Renal cortex interstitium (tissue), 15 donors: ENCODE results near the gene GOLGA6B. TPM values are rescaled to one million over a fixed set of nuclear protein-coding genes. Genes with fewer than 3 reads are reported as not detected.
A peak's percentile ranks its signal among the peaks of the same experiment; 100 is the strongest.
"Not testable (repeated sequence)": the region's sequence is repeated elsewhere in the genome, so short reads cannot be mapped to it uniquely, and the experiment has no call there.

ENCODE experiments used
- DNase-seq, 11 donors: peaks; one replicate each; pipeline ENCODE4 v3.0.0-alpha.2; 2013; ENCODE audit warnings: low read depth in 9 of 11, low spot score in 4 of 11; ENCODE audit errors: extremely low read depth in 1 of 11
- long read RNA-seq, 16 experiments: transcript quantifications; one replicate each; lab custom pipeline, GENCODE V29; 2026
- polyA plus RNA-seq, 3 donors: library from polyadenylated mRNA; unstranded; fragments of 120-200 nt; gene quantifications; one replicate each; pipeline ENCODE4 v1.2.1, GENCODE V29; 2013; ENCODE audit not compliant: insufficient read length in 3 of 3

GOLGA6B gene, protein sequence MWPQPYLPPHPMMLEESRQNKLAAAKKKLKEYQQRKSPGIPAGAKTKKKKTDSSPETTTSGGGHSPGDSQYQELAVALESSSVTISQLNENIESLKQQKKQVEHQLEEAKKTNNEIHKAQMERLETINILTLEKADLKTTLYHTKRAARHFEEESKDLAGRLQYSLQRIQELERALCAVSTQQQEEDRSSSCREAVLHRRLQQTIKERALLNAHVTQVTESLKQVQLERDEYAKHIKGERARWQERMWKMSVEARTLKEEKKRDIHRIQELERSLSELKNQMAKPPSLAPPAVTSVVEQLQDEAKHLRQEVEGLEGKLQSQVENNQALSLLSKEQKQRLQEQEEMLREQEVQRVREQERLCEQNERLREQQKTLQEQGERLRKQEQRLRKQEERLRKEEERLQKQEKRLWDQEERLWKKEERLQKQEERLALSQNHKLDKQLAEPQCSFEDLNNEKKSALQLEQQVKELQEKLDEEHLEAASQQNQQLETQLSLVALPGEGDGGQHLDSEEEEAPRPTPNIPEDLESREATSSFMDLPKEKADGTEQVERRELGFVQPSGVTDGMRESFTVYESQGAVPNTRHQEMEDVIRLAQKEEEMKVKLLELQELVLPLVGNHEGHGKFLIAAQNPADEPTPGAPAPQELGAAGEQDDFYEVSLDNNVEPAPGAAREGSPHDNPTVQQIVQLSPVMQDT
- polyA plus RNA-seq, result under 1 TPM; 0.09 to 0.23 (median 0.10) TPM
- long read RNA-seq, donor 1, result 0 reads
- long read RNA-seq, donor 2, result 0 reads
- long read RNA-seq, donor 3, result 0 reads
- long read RNA-seq, donor 4, result 0 reads
- long read RNA-seq, donor 5, result 0 reads
- long read RNA-seq, donor 6, result 0 reads
- long read RNA-seq, donor 7, result 0 reads
- long read RNA-seq, donor 8, result 0 reads
- long read RNA-seq, donor 9, result 0 reads
- long read RNA-seq, donor 10, result 0 reads
- long read RNA-seq, donor 11, result 0 reads
- long read RNA-seq, donor 12, result 0 reads
- long read RNA-seq, donor 13, result 0 reads
- long read RNA-seq, donor 14, result 0 reads
- long read RNA-seq, donor 15, result 0 reads
- long read RNA-seq, donor 16, result 0 reads

DNA sequence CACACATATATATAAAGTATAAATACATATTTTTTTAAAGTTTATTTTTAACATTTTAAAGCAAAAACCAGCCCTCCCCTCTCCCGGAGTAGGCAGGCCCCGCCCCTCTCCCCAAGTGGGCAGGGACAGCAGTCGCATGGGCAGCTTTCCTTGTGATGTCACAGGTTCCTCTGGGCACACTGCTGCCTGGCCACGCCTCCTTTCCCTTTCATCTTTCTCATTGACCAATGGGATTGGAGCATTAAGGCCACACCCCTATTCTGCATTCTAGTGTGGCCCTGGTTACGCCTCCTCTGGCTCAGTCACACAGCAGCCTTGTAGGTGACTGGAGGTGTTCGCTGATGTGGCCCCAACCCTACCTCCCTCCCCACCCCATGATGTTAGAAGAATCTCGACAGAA lies at the start of gene GOLGA6B:
Gene GOLGA6B (plus strand): TSS at position 301 of the 400 bp plus-strand sequence. CDS start 41 bp downstream, at position 342.
- DNase-seq, result not testable (repeated sequence)

DNA sequence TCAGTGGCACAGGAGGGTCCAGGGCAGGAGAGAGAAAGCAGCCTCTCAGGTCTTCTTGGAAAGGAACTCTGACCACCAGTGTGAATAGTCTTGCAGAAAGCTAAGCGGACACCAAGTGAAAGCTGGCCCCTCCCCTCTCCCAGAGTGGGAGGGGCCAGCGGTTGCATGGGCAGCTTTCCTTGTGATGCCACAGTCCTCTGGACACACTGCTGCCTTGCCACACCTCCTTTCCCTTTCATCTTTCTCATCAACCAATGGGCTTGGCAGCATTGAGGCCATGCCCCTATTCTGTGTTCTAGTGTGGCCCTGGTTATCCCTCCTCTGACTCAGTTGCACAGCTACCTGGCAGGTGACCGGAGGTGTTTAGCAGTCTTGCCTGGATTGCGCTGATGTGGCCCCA lies 49.7 kb upstream of the GOLGA6B start:
- DNase-seq, result no peak

DNA sequence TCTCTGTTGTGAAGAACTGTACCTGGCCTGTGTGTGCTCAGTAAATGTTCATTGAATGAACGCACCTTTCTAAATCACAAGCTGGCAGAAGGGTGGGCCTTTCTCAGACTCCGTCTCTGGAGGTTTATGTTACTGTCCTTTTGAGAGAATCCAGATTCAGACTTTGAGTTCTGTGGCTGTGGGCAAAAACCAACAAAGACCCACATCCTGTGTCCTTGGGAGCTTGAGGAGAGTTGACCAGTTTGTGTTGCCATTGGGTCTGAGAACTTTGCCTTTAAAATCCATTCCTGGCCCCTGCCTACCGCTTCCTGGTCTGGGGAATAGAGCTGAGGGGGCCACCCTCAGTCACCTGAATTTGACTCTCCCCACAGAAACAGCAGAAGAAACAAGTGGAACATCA lies 46.4 kb upstream of the GOLGA6B start:
- DNase-seq, result not testable (repeated sequence)

DNA sequence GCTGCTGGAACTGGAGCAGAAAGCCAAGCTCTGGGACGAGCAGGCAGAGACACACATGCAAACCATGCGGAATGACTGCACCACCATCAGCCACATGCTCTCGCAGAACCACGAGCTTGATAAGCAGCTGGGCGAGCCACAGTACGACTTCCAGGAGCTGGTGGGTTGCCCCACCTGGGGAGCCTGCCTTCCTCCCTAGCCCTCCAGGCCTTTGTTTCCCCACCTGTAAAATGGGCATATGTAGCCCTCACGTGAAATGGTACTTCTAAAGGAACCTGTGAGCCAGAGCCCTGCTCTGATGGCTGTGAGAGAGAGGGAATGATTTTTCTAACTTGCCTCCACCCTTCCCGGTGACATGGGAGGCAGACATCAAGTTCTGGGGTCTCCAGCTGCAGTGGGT lies 44.6 kb upstream of the GOLGA6B start:
- no peak for DNase-seq

DNA sequence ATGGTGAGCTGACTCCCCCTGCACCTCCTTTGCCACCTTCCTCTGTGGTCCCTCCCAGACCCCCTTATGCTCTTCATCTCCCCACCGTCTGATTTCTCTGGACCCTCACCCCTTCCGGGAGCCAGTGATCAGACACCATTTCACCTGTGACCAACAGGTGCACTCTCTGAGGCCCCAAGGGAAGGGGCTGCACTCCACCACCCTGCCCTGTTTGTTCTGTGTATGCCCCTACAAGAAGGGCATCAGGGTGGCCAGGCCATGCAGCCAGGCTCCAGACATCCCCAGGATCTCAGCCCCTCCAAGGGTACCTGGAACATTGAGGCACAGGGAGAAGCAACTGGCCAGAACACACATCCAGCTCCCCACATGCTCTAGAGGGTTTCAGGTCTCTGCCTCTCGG lies 42.2 kb upstream of the GOLGA6B start:
- DNase-seq, result not testable (repeated sequence)

DNA sequence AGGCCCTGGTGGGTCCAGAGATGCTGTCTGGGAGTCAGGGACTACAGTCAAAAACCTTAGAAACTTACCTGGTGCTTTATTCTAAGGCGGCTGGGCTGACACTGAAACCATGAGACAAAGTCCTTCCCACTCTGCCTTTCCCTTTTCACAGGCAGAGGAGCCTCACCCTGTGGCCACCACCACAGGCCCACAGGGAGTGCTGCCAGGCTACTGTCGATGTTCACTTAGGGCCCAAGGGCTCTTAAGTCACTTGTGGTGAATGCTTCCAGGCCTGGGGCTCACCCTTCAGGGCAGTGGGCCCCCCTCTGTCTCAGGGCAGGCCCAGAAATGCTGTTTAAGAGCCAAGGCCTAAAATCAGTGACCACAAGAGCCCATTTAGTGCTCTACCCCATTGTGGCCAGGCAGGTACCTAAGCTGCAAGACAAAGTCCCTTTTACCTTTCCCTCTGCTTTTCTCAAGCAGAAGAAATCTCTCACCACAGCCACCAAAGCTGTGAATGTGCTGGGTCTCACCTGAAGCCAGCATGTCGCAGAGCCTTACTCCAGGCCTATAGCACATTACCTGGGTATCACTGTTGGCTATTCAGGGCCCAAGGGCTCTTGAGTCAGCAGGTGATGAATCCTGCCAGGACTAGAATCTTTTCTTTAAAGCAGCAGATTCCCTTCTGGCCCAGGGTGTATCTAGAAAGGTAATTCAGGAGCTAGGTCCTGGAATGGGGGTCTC lies 39.5 kb upstream of the GOLGA6B start:
- DNase-seq, result no peak

DNA sequence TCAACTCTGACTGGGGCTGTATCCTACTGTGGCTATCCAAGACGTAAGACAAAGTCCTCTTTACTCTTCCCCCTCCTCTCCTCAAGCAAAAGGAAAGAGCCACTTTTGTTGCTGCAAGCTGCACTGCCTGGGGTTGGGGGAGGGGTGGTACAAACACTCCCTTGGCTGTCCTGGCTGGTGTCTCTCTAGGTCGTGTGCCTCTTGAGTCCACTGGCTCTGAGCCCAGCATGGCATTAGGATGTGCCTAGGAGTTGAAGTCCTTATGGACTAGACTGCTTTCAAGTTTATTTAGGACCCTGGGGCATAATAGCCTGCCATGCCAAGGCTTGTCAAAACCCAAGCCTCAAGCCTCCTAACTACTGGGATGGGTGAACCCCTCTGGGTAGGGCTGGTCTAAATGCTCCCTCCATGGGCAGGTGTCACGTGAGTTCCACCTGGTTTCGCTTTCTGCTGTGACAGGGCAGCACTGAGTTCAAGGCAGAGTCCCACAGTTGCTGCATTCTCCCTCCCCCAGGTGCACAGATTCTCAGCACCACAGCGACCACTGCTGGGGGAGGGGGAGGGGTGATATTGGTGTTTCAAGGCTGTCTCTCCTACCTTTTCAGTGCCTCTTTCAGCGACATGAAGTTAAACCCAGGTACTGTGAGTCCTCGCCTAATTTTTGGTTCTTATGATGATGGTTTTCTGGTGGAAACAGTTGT lies 38.8 kb upstream of the GOLGA6B start:
- not testable (repeated sequence) for DNase-seq

DNA sequence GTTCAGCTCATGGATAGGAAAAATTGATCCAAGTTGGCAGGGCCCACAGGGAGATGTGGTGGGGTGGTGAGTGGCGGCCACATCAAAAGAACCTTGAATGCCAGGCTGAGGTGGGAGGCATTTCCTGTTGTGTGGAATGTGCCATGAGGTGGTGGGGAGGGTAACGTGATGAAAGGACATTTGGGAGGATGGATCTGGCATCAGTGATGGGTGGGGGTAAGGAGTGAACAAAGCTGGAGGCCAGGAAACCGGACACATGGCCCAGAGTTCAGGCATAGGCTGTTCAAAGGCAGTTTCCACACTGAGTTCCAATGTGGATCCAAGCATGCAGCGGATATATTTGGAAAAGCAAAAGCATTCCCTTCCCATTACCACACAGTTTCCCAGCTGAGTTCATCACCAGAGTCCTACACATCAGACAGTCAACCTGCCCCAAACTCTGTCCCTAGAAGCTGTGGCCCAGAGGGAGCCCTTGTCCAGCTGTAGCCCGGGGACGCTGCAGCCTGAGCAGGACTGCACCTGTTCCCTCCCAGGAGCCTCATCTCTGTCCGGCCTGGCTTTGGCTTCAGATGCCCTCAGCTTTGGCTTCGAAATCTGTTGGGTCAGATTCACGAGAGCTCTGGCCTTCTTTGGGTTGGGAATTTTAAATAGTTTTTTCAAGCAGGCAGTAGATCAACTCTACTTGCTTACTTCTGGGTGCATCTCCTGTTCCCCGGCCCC lies 37.8 kb upstream of the GOLGA6B start:
- DNase-seq, result no peak

DNA sequence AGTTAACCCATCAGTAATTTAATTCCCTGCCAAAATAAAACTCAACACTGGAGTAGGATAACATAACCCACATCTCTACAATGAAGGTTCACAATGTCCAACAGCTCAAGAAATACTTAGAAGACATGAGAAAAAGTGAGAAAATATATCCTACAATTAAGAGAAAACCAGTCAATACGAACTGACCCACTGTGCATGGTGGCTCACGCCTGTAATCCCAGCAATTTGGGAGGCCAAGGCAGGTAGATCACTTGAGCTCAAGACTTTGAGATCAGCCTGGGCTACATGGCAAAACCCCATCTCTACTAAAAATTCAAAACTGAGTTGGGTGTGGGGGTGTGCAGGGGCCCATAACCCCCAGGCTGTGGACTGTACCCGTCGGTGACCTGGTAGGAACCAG lies 30.6 kb upstream of the GOLGA6B start:
- DNase-seq, result not testable (repeated sequence)

DNA sequence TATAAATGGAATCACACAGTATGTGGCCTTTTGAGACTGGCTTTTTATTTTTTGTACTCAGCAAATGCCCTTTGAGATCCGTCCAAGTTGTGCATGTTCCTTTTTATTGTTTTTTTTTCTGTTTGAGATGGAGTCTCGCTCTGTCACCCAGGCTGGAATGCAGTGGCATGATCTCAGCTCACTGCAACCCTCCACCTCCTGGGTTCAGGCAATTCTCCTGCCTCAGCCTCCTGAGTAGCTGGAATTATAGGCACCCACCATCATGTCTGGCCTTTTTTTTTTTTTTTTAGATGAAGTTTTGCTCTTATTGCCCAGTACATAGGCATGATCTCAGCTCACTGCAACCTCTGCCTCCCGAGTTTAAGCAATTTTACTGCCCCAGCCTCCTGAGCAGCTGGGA lies 28.3 kb upstream of the GOLGA6B start:
- DNase-seq, result not testable (repeated sequence)

DNA sequence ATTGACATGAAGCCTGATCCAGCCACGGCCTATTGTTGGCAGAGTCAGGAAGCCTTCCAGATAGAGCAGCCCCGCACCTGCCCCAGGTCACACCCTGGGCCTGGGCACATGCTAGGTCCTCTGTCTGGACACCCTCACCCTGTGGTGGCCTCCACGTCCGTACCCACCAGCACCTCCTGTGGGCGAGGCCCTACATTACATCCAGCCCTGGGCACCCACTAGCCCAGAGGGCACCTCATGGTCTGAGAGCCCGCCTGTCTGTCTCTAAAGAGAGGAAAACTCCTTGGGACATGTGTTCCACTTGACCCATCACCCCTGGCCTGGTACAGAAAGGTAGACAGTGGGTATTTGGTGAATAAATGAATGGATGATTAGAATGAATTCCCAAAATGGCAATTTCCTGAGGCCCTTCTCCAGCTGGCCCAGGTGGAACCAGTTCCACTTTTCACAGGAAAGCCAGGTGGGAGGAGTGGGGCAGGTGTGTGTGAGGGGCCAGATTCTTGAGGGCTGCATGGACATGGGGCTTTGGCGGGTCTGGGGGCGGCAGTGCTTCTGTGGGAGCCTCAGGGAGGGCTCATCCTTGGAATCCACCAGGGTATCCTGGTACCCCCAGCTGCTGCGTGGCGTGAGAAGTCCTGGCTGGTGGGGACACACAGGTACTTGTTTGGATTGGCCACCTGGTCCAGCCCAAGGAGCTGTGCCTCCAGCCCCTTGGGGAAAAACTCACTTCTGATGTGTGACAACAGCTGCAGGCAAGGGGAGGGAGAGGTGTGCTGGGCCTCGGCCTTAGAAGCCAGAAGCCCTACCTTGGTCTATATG lies 26.0 kb upstream of the GOLGA6B start:
- DNase-seq, result not testable (repeated sequence)

DNA sequence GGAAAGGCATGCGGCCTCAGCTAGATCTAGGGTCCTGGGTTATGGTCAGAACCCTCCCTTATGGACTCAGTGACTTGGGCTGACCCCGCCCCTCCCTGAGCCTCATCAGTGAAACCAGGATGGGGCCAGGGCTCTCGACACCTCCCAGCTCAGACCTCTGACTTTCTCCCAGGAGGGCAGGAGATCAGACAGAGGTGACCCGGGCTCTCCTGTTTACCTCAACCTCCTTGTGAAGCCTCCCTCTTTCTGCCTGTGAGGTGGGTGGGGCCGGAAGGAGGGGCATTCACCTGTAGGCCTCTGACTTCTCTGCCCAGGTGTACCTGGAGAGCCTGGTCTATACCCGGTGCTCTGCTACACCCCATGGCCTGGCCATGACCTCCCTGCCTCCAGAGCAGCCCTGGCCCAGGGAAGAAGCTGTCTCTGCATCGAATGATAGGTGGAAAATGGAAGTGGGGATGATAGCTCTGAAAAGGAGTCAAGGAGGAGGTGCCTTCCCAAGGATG lies 25.4 kb upstream of the GOLGA6B start:
- DNase-seq, result not testable (repeated sequence)

DNA sequence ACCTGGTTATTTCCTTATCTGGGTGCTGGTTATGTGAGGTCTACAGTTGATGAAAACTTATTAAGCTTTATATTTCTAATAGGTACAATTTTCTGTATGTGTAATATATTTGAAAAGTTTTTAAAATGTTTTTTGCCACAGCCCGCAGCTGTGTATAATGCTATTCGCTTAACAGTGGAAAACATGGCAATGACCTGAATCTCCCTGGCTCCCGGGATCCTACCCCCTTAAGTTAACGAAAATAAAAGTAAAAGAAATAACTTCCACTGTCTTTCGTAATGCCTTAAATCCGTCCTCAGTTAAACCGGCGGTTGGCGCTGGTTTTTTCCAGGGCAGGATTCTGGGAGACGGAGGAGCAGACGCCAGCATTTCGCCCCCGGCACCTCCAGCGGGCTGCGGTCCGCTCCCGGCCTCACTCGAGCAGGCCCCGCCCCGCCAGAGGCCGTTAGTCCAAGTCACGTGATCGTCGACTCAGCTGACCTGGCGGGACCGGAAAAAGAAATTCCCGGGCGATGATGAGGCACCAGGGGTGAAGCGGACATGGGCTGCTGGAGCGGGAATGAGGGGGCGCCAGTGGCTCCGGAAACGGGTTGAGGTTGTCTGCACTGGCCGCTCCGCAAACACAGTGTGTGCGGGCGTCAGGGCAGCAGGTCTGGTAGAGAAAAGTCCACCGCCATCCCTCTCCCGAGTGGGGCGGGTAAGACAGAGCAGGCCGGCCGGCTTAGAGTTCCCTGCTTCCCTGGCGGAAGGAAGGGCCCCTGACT lies 17.8 kb upstream of the GOLGA6B start:
- peak in 10 of 11 donors; percentile 20 to 64 (median 39) for DNase-seq

DNA sequence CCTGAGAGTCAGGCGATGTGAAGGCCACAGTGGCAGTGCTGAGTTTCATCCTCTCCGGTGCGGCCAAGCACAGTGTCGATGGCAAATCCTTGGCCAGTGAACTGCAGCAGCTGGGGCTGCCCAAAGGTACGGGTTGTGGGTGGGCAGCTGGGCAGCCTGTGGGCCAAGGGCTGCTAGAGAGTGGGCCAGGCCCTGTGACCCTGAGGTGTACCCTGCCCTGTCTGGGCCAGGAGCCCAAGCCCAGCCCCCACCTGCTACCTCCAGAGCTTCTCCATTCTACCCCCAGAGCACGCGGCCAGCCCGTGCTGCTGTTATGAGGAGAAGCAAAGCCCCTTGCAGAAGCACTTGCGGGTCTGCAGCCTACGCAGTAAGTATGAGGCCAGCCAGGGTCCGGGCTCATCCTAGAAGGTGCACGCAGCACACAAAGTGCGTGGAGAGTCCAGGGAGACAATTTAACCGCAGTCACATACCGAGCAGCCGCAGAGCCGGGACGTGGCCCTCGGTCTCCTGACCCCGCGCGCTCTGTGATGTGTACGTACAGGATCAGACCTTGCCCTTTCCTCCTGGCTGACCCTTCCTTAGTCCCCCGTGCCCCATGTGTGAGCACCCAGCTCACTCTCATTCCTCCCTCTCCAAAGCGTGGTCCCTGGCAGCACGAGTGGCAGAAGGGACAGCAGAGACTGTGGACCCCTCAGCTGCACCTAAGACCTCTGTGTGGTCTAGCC lies 14.6 kb upstream of the GOLGA6B start:
- DNase-seq, result not testable (repeated sequence)

DNA sequence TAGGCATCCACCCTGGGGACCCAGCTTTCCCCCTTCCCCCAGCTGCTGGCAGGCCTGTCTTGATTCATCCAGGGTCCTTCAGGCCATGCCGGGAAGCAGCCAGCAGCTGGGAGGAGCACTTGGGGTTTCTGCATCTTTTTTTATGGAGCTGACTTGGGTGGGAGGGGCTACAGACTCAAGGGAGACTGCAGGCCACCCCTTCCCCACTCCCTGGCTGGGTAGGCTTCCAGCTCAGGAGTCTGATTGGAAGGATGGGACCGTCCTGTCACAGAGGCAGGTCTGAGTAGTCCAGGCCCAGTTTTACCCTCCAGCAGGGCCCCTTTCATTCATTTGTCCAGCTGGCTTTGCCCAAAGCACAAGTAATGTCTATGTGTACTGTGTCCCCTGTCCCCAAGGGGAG lies 12.2 kb upstream of the GOLGA6B start:
- not testable (repeated sequence) for DNase-seq
